SK-N-SH (cell line): Measurements from ENCODE around the gene AGBL3. TPM values are rescaled to one million over a fixed set of nuclear protein-coding genes. Genes with fewer than 3 reads are reported as not detected.
A peak's percentile ranks its signal among the peaks of the same experiment; 100 is the strongest.

Source experiments
- CTCF ChIA-PET: fragments of 300-600, 350-600 bp; formaldehyde crosslinking; extraction: SDS; loops from one replicate; lab custom pipeline; 2021; lab: Yijun Ruan, JAX
- POLR2A ChIA-PET: fragments of 350-600 bp; sonication (Branson Sonifier 250); formaldehyde crosslinking; extraction: SDS; loops from one replicate; lab custom pipeline; 2020; ENCODE audit warnings: antibody characterized with exemption, inconsistent platforms; lab: Yijun Ruan, JAX
- DNase-seq: peaks from one replicate; pipeline ENCODE4 v3.0.0; 2012
- H2AFZ ChIP-seq: fragments of 200-600 bp; sonication (generic); 2 replicates; pipeline ENCODE4 v1.8.1; 2016; ENCODE audit warnings: antibody characterized with exemption, mild to moderate bottlenecking, low read depth
- H3F3A ChIP-seq: fragments of 200-600 bp; sonication (generic); replicated peaks from 2 replicates; pipeline ENCODE3; 2016; ENCODE audit warnings: antibody characterized with exemption, mild to moderate bottlenecking; ENCODE audit not compliant: insufficient read depth
- H3K27ac ChIP-seq, 2 experiments: fragments of 200-500 bp in 1 of 2; fragments of 200-600 bp in 1 of 2; sonication (Bioruptor generic) in 1 of 2; sonication (generic), shearing (Covaris generic) in 1 of 2; 2 replicates each; pipeline versions ENCODE4 v1.5.1 to v1.6.1; 2014 to 2016; ENCODE audit warnings: low read depth in 2 of 2, inconsistent platforms in 1 of 2, low read length in 1 of 2, mild to moderate bottlenecking in 1 of 2, mixed read lengths in 1 of 2
- H3K27me3 ChIP-seq: fragments of 200-600 bp; sonication (generic), shearing (Covaris generic); 2 replicates; pipeline ENCODE4 v1.6.1; 2016; ENCODE audit warnings: mixed run types; ENCODE audit not compliant: insufficient read depth
- H3K36me3 ChIP-seq, 2 experiments: fragments of 200-500 bp in 1 of 2; fragments of 200-600 bp in 1 of 2; sonication (Bioruptor generic) in 1 of 2; sonication (generic) in 1 of 2; replicated peaks in 1 of 2; 2 replicates each; pipeline versions ENCODE3 to v1.5.1; 2014 to 2016; ENCODE audit warnings: low read length in 1 of 2, mild to moderate bottlenecking in 1 of 2; ENCODE audit not compliant: insufficient read depth in 2 of 2, control insufficient read depth in 1 of 2
- H3K4me1 ChIP-seq, 2 experiments: fragments of 200-500 bp in 1 of 2; fragments of 200-600 bp in 1 of 2; sonication (Bioruptor generic) in 1 of 2; sonication (generic), shearing (Covaris generic) in 1 of 2; 2 replicates each; pipeline versions ENCODE4 v1.5.1 to v1.6.1; 2014 to 2016; ENCODE audit warnings: low read depth in 1 of 2, low read length in 1 of 2, mixed run types in 1 of 2; ENCODE audit not compliant: insufficient read depth in 2 of 2, control insufficient read depth in 1 of 2
- H3K4me2 ChIP-seq: fragments of 200-600 bp; sonication (generic), shearing (Covaris generic); 2 replicates; pipeline ENCODE4 v1.6.1; 2017; ENCODE audit warnings: mixed run types
- H3K4me3 ChIP-seq, 2 experiments: fragments of 200-500 bp in 1 of 2; fragments of 200-600 bp in 1 of 2; sonication (Bioruptor generic) in 1 of 2; sonication (generic), shearing (Covaris generic) in 1 of 2; 2 replicates each; pipeline versions ENCODE4 v1.5.1 to v1.8.1; 2014 to 2016; ENCODE audit warnings: low read depth in 2 of 2, inconsistent platforms in 1 of 2, low read length in 1 of 2, mild to moderate bottlenecking in 1 of 2, mixed read lengths in 1 of 2, moderate library complexity in 1 of 2
- H3K79me2 ChIP-seq: fragments of 200-600 bp; sonication (generic); 2 replicates; pipeline ENCODE4 v1.8.1; 2017; ENCODE audit warnings: mild to moderate bottlenecking; ENCODE audit not compliant: insufficient read depth
- H3K9ac ChIP-seq: fragments of 200-600 bp; sonication (generic); 2 replicates; pipeline ENCODE4 v1.6.1; 2017; ENCODE audit warnings: mixed run types
- H3K9me2 ChIP-seq: fragments of 200-600 bp; sonication (generic); 2 replicates; pipeline ENCODE4 v1.6.1; 2017; ENCODE audit warnings: mixed run types
- H3K9me3 ChIP-seq: fragments of 200-600 bp; sonication (generic); 2 replicates; pipeline ENCODE4 v1.6.1; 2017; ENCODE audit warnings: mixed run types, mild to moderate bottlenecking, moderate library complexity
- H4K20me1 ChIP-seq: fragments of 200-600 bp; sonication (generic); 2 replicates; pipeline ENCODE4 v1.6.1; 2017; ENCODE audit warnings: mild to moderate bottlenecking, mixed run types; ENCODE audit not compliant: insufficient read depth
- CTCF ChIP-seq: fragments of 200-600 bp; sonication (generic); IDR thresholded peaks from 2 replicates; pipeline ENCODE4 v1.6.1; 2017; ENCODE audit warnings: antibody characterized with exemption, mild to moderate bottlenecking, moderate library complexity
- ELF1 ChIP-seq: IDR thresholded peaks from 2 replicates; pipeline ENCODE4 v1.4.0; 2012
- EP300 ChIP-seq, 2 experiments: IDR thresholded peaks; 2 replicates each; pipeline versions ENCODE4 v1.4.0 to v1.6.1; 2012; ENCODE audit warnings: borderline replicate concordance in 1 of 2, low read depth in 1 of 2, low read length in 1 of 2
- EZH2phosphoT487 ChIP-seq: fragments of 200-600 bp; sonication (generic); IDR thresholded peaks from 2 replicates; pipeline ENCODE4 v1.6.1; 2017; ENCODE audit warnings: low read depth, mixed run types, mild to moderate bottlenecking, antibody characterized with exemption, moderate library complexity, borderline replicate concordance
- FOXJ3 ChIP-seq: sonication (generic); formaldehyde crosslinking; IDR thresholded peaks from 2 replicates; pipeline ENCODE4 v1.5.1; 2020; ENCODE audit warnings: mild to moderate bottlenecking, missing genetic modification reagents
- FOXM1 ChIP-seq: IDR thresholded peaks from 2 replicates; pipeline ENCODE4 v1.4.0; 2012; ENCODE audit warnings: low read depth, mild to moderate bottlenecking
- GABPA ChIP-seq: IDR thresholded peaks from 2 replicates; pipeline ENCODE4 v1.4.0; 2012; ENCODE audit warnings: low read depth, mild to moderate bottlenecking
- GATA2 ChIP-seq: sonication (generic); formaldehyde crosslinking; IDR thresholded peaks from 2 replicates; pipeline ENCODE4 v1.5.0; 2020; ENCODE audit warnings: mild to moderate bottlenecking, missing genetic modification reagents
- IRF3 ChIP-seq: fragments of 150-350 bp; IDR thresholded peaks from 2 replicates; pipeline ENCODE4 v1.6.1; 2016; ENCODE audit warnings: mild to moderate bottlenecking, low read depth, low read length
- JUND ChIP-seq: IDR thresholded peaks from 2 replicates; pipeline ENCODE4 v1.4.0; 2012
- MXI1 ChIP-seq: IDR thresholded peaks from 2 replicates; pipeline ENCODE4 v1.6.1; 2012; ENCODE audit warnings: mild to moderate bottlenecking, low read depth, low read length, improper control_type of control experiment
- PBX3 ChIP-seq: IDR thresholded peaks from 2 replicates; pipeline ENCODE4; 2012
- RXRA ChIP-seq: IDR thresholded peaks from 2 replicates; pipeline ENCODE4 v1.4.0; 2012; ENCODE audit warnings: low read depth, mild to moderate bottlenecking, borderline replicate concordance
- SMC3 ChIP-seq: IDR thresholded peaks from 2 replicates; pipeline ENCODE4 v1.6.1; 2012; ENCODE audit warnings: low read depth, low read length, improper control_type of control experiment
- TAF1 ChIP-seq: IDR thresholded peaks from 2 replicates; pipeline ENCODE4 v1.6.1; 2012; ENCODE audit warnings: low read depth, mild to moderate bottlenecking, low read length, moderate library complexity, borderline replicate concordance
- ZBTB33 ChIP-seq: IDR thresholded peaks from 2 replicates; pipeline ENCODE4 v1.4.0; 2012; ENCODE audit warnings: low read depth, borderline replicate concordance
- WGBS: methylation state at CpG from one replicate; pipeline ENCODE4 v1.1.6; 2017; ENCODE audit warnings: low lambda C conversion rate; 5-methylcytosine and 5-hydroxymethylcytosine counted together
- polyA plus RNA-seq, 3 experiments: library from polyadenylated mRNA; depleted of rRNA; stranded (reverse); fragments of >200 nt; gene quantifications; 2 replicates each; pipeline ENCODE4 v1.2.3, GENCODE V29; 2012
- TF ChIP-seq, protein P1 (sequence below): IDR thresholded peaks from 2 replicates; pipeline ENCODE4 v1.4.0; 2012; ENCODE audit warnings: low read depth, borderline replicate concordance

The AGBL3 gene
- polyA plus RNA-seq, 1 of the 3 experiments (the other 2 are of a cell fraction), result 0.35 TPM

DNA sequence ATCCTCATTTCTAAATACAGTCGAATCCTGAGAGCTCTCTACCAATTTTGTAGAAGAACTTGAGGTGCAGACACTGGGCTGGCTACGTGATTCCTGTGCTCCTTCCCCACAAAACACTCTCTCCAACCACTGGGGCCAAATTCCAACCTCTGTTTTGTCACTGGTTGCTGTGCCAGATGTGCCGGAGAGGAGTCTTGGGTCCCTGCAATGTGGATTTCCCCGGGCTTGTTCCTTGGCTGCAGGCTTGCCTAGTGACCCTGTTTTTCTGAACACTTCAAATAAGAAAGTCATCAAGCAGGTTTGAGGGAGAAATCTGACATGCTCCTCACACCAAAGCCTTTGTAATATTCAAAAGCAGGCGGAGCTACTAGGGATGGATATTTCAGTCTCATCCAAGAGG, 44.4 kb upstream of the AGBL3 start:
- 91% methylated on average over 5 of the region's 5 CpGs for WGBS
- H3F3A ChIP-seq, result peaks cover 49% of the 10 kb centered on the region
- H3K4me3 ChIP-seq, result no peak overlapping the region
- H3K27me3 ChIP-seq, result no peaks in the 10 kb centered on the region
- H3K27ac ChIP-seq, result peak overlapping the region in 1 of 2 experiments; percentile 48; a peak in 2 of 4 replicates
- H2AFZ ChIP-seq, result no peak overlapping the region
- no peaks in the 10 kb centered on the region for H4K20me1 ChIP-seq
- peaks cover 57% of the 10 kb centered on the region for H3K79me2 ChIP-seq
- H3K36me3 ChIP-seq, result peaks cover 90 to 96% of the 10 kb centered on the region in 2 experiments
- ChIA-PET CTCF (interaction anchor here (1.0 to 6.7 kb wide), 9 partner anchors 9 to 309 kb away, joined by 3 to 114 read pairs (median 9); no protein-coding TSS in a partner anchor), POLR2A (no interaction called here)
- peaks cover 7 to 16% of the 10 kb centered on the region in 2 experiments; a peak in 2 of 4 replicates for H3K4me1 ChIP-seq
- H3K9me3 ChIP-seq, result no peaks in the 10 kb centered on the region
- no peaks in the 10 kb centered on the region for H3K9me2 ChIP-seq
- TF ChIP-seq GABPA (no peak), IRF3 (no peak), GATA2 (CRISPR knock-in tag) (no peak), TAF1 (no peak), JUND (no peak), CTCF (no peak), FOXJ3 (CRISPR knock-in tag) (no peak), ELF1 (no peak), FOXM1 (no peak), SMC3 (no peak), EZH2phosphoT487 (no peak), EP300 (IDR thresholded peaks at IDR 0.05; ENCODE audit: borderline replicate concordance in 1 of 2, low read depth in 1 of 2, low read length in 1 of 2) (no peak), MXI1 (no peak), ZBTB33 (no peak), RXRA (no peak), PBX3 (no peak)
- TF ChIP-seq, protein P1, sequence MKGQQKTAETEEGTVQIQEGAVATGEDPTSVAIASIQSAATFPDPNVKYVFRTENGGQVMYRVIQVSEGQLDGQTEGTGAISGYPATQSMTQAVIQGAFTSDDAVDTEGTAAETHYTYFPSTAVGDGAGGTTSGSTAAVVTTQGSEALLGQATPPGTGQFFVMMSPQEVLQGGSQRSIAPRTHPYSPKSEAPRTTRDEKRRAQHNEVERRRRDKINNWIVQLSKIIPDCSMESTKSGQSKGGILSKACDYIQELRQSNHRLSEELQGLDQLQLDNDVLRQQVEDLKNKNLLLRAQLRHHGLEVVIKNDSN, result no peak
- TF ChIP-seq, all 33 proteins: peak for 0
- DNase-seq, result no peak
- Histone ChIP-seq H3K9ac (no peak overlapping the region), H3K4me2 (no peak overlapping the region)
